ENCODE results near the gene PLXNB2.
"Not testable (repeated sequence)": the region's sequence is repeated elsewhere in the genome, so short reads cannot be mapped to it uniquely, and the experiment has no call there.

PLXNB2 gene

DNA sequence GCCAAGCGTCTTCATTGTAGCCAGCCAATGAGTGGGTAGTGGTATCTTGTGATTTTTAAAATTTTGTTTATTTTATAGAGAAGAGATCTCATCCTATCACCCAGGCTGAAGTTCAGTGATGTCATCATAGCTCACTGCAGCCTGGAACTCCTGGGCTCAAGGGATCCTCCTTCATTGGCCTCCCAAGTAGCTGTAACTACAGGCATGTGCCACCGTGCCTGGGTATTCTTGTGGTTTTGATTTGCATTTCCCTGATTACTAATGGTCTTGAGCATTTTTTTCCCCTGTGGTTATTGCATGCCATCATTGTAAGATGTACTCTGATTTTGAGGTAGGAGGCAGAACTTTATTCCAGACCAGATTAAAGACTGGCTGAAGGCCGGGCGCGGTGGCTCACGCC is 21.8 kb upstream of the PLXNB2 start:
- TF ChIP-seq, protein P1, sequence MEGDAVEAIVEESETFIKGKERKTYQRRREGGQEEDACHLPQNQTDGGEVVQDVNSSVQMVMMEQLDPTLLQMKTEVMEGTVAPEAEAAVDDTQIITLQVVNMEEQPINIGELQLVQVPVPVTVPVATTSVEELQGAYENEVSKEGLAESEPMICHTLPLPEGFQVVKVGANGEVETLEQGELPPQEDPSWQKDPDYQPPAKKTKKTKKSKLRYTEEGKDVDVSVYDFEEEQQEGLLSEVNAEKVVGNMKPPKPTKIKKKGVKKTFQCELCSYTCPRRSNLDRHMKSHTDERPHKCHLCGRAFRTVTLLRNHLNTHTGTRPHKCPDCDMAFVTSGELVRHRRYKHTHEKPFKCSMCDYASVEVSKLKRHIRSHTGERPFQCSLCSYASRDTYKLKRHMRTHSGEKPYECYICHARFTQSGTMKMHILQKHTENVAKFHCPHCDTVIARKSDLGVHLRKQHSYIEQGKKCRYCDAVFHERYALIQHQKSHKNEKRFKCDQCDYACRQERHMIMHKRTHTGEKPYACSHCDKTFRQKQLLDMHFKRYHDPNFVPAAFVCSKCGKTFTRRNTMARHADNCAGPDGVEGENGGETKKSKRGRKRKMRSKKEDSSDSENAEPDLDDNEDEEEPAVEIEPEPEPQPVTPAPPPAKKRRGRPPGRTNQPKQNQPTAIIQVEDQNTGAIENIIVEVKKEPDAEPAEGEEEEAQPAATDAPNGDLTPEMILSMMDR (conservative IDR thresholded peaks at IDR 0.05): no peak
- no peak overlapping the region for H3K27ac ChIP-seq

DNA sequence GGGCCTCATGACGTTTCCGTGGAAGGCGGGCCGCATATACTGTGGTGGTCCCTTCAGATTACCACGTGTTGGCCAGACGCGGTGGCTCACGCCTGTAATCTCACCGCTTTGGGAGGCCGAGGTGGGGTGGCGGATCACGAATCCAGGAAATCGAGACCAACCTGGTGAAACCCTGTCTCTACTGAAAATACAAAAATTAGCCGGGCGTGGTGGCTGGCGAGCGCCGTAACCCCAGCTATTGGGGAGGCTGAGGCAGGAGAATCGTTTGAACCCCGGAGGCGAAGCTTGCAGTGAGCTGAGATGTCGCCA is 20.2 kb upstream of the PLXNB2 start:
- TF ChIP-seq, protein P1 (conservative IDR thresholded peaks at IDR 0.05): no peak
- peak overlapping the region; percentile 86 for H3K27ac ChIP-seq

DNA sequence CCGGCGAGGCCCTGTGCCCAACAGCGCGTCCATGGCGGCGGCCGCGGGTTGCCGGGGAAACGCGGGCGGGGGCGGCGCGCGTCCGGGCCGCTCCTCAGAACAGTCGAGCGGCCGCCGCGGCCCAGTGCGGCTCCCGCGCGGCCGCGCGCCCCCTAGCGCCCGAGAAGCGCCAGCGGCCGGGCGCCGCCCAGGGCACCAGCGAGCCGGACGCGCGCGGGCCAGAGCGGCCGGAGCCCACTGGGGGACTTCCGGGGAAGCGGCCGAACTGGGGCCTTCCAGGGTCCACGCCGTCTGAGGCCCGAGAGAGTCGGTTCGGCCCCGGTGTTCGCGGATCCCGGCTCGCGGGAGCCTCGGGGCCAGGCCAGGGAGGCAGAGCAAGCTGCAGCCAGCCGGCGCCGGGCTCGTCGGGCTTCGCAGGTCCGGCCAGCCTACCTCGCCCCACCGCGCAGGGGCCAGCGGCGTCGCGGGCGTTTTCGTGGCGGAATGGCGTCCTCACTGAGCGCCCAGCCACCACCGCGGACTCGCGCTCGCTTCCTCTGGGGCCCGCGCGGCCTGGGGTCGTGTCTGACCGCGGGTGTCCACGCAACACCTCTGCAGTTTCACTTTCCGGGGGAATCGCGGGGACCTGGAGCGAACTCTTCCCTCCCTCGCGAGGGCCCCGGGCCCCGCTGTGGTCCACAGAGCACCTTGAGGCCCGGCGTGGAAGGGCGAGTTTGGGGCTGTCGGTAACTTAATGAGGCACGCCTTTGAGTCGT is 19.7 kb upstream of the PLXNB2 start, which contains the start of gene DENND6B:
DENND6B (minus strand) TSS at position 57 of the 755 bp plus-strand sequence; CDS start at position 33, 24 bp downstream.
- peak within 1 kb of the TSS; percentile 86 for H3K27ac ChIP-seq
- TF ChIP-seq, protein P1 (conservative IDR thresholded peaks at IDR 0.05): peak; percentile 89

DNA sequence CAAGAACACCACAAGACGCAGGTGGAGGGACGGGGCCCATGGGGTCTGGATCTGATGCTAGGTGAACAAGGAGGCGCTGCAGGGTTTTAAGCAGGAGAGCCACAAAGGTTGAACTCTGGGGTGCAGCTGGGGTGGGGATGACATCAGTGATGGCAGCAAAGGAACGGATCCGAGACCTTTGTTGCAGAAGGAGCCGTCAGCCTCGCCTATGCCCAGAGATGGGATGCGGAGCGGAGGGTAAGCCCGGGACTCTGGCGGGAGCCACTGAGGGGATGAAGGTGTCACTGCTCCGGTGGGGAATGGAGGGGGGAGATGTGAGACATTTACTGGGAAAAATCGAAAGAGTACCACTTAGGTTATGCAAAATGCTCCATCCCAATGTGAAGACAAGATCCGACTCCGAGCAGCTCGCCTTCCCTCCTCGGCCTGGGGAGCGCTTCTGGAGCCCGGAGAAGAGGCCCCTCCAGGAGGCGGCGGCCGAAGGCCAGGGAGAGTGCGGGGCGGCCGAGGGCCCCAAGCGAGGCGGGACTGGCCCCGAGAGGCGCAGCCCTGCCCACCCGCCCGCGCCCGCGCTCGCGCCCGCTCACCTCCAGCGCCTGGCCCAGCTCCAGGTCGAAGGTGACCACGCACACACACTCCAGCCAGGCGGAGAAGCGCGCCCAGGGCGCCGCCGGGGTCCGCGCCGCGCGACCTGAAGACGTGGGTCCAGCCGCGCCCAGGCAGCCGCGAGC is 18.9 kb upstream of the PLXNB2 start:
- H3K27ac ChIP-seq: peak overlapping the region; percentile 86

DNA sequence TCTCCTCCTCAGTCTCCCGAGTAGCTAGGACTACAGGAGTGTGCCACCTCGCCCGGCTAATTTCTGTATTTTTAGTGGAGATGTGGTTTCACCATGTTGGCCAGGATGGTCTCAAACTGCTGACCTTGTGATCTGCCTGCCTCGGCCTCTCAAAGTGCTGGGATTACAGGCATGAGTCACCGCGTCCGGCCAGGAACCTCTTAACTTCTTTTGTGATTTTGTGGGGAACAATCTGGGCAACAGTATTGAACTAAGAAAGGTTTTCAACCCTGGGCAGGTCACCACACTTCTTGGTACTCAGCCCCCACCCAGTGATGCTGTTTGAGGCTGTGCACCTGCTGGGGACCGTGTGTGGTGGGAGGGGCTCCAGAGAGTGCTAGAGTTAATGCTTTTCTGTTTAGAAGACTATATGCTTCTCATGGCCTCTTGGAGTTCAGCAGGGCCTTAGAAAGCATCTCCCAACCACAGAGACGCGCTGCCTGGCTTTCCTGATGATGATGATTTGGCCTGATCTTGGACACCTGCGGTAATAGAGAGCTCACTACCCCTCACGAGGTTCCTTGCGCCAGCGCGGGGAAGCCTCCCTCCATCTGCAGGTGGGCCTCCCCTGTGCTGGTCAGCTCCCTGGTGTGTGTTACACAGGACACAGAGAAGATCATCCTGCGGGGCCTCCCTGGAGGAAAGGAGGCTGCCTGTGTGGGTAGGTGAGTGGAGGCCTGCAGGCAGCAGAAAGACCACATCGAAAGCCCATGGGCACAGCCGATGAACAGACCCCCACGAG is 18.2 kb upstream of the PLXNB2 start:
- no peak overlapping the region; the same call in 1 of the 2 replicates for H3K27ac ChIP-seq
- TF ChIP-seq, protein P1 (conservative IDR thresholded peaks at IDR 0.05): no peak

More for the DNA sequence above, 18.9 kb upstream of the PLXNB2 start:
- TF ChIP-seq, protein P1 (conservative IDR thresholded peaks at IDR 0.05): no peak

DNA sequence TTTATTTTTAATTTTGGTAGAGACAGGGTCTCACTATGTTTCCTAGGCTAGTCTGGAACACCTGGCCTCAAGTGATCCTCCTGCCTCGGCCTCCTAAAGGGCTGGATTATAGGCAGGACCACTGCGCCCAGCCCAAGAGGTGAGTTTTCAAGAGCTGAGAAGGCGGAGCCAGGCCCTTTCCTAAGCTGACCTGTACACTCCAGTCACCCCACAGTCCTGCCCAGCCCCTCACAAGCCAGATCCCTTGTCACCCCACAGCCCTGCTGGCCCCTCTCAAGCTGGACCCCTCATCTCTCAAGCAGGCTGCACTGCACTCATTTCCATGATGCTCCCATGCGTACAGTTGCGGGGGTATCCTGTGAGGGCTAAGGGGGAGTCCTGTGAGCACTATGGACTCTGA is 16.5 kb upstream of the PLXNB2 start:
- TF ChIP-seq, protein P1 (conservative IDR thresholded peaks at IDR 0.05): no peak
- no peak overlapping the region for H3K27ac ChIP-seq

DNA sequence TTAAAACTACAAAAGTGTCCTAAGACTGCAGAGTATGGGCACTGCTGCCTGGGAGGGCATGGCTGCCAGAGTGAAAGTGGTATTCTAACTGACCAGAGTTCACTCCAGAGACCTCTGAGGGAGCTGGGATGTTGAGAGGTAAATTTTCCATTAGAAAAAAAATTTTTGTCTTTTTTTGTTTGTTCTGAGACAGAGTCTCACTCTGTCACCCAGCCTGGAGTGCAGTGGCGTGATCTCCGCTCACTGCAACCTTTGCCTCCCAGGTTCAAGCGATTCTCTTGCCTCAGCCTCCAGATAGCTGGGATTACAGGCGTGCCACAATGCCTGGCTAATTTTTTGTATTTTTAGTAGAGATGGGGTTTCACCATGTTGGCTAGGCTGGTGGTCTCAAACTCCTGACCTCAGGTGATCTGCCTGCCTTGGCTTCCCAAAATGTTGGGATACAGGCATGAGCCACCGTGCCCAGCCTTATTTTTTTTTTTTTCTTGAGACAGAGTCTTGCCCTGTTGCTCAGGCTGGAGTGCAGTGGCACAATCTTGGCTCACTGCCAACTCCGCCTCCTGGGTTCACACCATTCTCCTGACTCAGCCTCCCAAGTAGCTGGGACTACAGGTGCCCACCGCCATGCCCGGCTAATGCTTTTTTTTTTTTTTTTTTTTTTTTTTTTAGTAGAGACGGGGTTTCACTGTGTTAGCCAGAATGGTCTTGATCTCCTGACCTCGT is 15.1 kb upstream of the PLXNB2 start:
- H3K27ac ChIP-seq: not testable (repeated sequence)

All from VCaP (cell line).